ENCODE data around the gene AHNAK.

DNA sequence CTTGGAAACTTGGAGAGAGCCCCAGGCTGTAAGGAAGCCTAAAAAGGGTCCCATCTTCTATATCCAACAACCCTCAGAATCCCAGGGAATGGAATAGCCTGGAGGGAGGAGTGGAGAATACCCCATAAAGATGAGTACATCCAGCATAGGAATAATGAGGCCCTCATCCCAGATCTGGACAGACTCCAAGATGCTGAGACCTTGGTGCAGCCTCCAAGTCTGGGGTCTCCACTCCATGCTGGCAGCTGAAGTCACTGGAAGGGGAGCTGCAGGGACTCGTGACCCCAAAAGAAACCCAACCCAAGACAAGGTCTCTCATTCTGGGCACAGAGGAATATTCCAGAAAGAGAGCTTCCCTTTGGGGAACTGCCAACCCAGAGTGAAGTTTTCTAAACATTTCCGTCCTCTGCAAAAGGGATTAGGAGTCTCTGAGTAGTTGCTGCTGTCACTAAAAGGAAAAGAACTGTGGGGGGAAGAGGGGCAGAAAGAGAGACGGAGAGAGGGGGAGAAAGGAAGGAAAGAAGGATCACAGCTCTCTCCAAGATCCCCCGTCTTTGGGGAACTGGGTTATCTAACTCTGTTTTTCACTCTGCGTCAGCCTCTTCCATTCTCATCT, 127.2 kb downstream of the AHNAK start:
- TF ChIP-seq, protein P1, sequence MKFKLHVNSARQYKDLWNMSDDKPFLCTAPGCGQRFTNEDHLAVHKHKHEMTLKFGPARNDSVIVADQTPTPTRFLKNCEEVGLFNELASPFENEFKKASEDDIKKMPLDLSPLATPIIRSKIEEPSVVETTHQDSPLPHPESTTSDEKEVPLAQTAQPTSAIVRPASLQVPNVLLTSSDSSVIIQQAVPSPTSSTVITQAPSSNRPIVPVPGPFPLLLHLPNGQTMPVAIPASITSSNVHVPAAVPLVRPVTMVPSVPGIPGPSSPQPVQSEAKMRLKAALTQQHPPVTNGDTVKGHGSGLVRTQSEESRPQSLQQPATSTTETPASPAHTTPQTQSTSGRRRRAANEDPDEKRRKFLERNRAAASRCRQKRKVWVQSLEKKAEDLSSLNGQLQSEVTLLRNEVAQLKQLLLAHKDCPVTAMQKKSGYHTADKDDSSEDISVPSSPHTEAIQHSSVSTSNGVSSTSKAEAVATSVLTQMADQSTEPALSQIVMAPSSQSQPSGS (IDR thresholded peaks at IDR 0.05; ENCODE audit: low read length): no peak
- no peak for TF ChIP-seq RFX5 (IDR thresholded peaks at IDR 0.05; ENCODE audit: borderline replicate concordance, low read depth, low read length)
- no peak for TF ChIP-seq POLR2A (IDR thresholded peaks at IDR 0.05; ENCODE audit: control extremely low read depth in 1 of 2, low read depth in 2 of 2, low read length in 2 of 2)
- TF ChIP-seq SP4 (IDR thresholded peaks at IDR 0.05; ENCODE audit: low read length): no peak
- TF ChIP-seq CREB1 (IDR thresholded peaks at IDR 0.05): no peak
- TF ChIP-seq CHD1 (IDR thresholded peaks at IDR 0.05; ENCODE audit: low read depth, low read length): no peak
- TF ChIP-seq SIN3A (conservative IDR thresholded peaks at IDR 0.05 in 1 of 2, IDR thresholded peaks at IDR 0.05 in 1 of 2; ENCODE audit: low read depth in 1 of 2, low read length in 2 of 2): no peak
- no peak for TF ChIP-seq CHD2 (IDR thresholded peaks at IDR 0.05; ENCODE audit: low read length)
